OCI-M1 (cell line): ENCODE data around the gene STARD9.
"Not testable (repeated sequence)": the region's sequence is repeated elsewhere in the genome, so short reads cannot be mapped to it uniquely, and the experiment has no call there.

Source experiments
- DNase-seq: peaks from one replicate; lab custom pipeline; 2025; lab: John Stamatoyannopoulos, UW

STARD9 gene

DNA sequence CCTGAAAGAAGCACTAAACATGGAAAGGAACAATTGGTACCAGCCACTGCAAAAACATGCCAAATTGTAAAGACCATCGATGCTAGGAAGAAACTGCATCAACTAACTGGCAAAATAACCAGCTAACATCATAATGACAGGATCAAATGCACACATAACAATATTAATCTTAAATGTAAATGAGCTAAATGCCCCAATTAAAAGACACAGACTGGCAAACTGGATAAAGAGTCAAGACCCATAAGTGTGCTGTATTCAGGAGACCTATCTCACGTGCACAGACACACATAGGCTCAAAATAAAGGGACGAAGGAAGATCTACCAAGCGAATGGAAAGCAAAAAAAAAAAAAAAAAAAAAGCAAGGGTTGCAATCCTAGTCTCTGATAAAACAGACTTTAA is 190.7 kb downstream of the STARD9 start:
- not testable (repeated sequence) for DNase-seq
